H1 (cell line): ENCODE data around the gene FAM193A. TPM values are rescaled to one million over a fixed set of nuclear protein-coding genes. Genes with fewer than 3 reads are reported as not detected.

Experiments
- CTCF ChIA-PET: fragments of 300-600 bp; sonication (Branson Sonifier 250); formaldehyde crosslinking; loops from one replicate; lab custom pipeline; 2021; ENCODE audit not compliant: partially characterized antibody; lab: Charles Lee
- POLR2A ChIA-PET: fragments of 300-600 bp; sonication (Branson Sonifier 250); formaldehyde crosslinking; loops from one replicate; lab custom pipeline; 2021; ENCODE audit warnings: inconsistent platforms; ENCODE audit not compliant: partially characterized antibody; lab: Charles Lee
- DNase-seq, 2 experiments: peaks; one replicate each; pipeline versions ENCODE4 v3.0.0 to v3.0.0-alpha.2; 2010 to 2022; ENCODE audit warnings: low spot score in 2 of 2, low read depth in 1 of 2, mixed read lengths in 1 of 2
- FAIRE-seq: peaks from 2 replicates; lab custom pipeline; 2011; peaks lifted over from hg19 to GRCh38; lab: Jason Lieb, UNC
- H2AFZ ChIP-seq: 2 replicates; pipeline ENCODE4 v1.8.1; 2012; ENCODE audit warnings: low read length, inconsistent platforms
- H2AK5ac ChIP-seq: 2 replicates; pipeline ENCODE4 v1.6.1; 2013; ENCODE audit warnings: low read depth, low read length
- H2BK120ac ChIP-seq: replicated peaks from 2 replicates; pipeline ENCODE3; 2013; ENCODE audit warnings: low read depth, low read length, inconsistent platforms
- H2BK12ac ChIP-seq: 2 replicates; pipeline ENCODE4 v1.6.1; 2013; ENCODE audit warnings: low read depth, low read length
- H2BK15ac ChIP-seq: 2 replicates; pipeline ENCODE4 v1.6.1; 2013; ENCODE audit warnings: low read length
- H2BK20ac ChIP-seq: 2 replicates; pipeline ENCODE4 v1.6.1; 2013; ENCODE audit warnings: low read length
- H2BK5ac ChIP-seq: 2 replicates; pipeline ENCODE4 v1.6.1; 2013; ENCODE audit warnings: low read depth, low read length
- H3K14ac ChIP-seq: 2 replicates; pipeline ENCODE4 v1.6.1; 2013; ENCODE audit warnings: inconsistent platforms; ENCODE audit not compliant: insufficient read length
- H3K18ac ChIP-seq: 2 replicates; pipeline ENCODE4 v1.6.1; 2013; ENCODE audit warnings: low read length; ENCODE audit errors: extremely low read depth
- H3K23ac ChIP-seq: 2 replicates; pipeline ENCODE4 v1.6.1; 2013; ENCODE audit warnings: inconsistent platforms; ENCODE audit not compliant: insufficient read length
- H3K23me2 ChIP-seq: 2 replicates; pipeline ENCODE4 v1.6.1; 2013; ENCODE audit warnings: low read depth, low read length
- H3K27ac ChIP-seq: 2 replicates; pipeline ENCODE4 v1.6.1; 2011; ENCODE audit warnings: low read depth, low read length, inconsistent platforms
- H3K27me3 ChIP-seq, 4 experiments: replicated peaks in 1 of 4; 1 replicate in 1 of 4; 2 replicates in 3 of 4; pipeline versions ENCODE4 v1.6.1 to v1.8.1; 2011 to 2013; ENCODE audit warnings: low read length in 3 of 4, mild to moderate bottlenecking in 3 of 4, inconsistent platforms in 2 of 4, mixed read lengths in 2 of 4, moderate library complexity in 1 of 4; ENCODE audit not compliant: control insufficient read depth in 3 of 4, insufficient read depth in 3 of 4; ENCODE audit errors: extremely low read depth in 1 of 4
- H3K36me3 ChIP-seq, 4 experiments: 2 replicates each; pipeline versions ENCODE4 v1.6.1 to v1.8.1; 2011 to 2013; ENCODE audit warnings: mild to moderate bottlenecking in 4 of 4, low read length in 3 of 4, moderate library complexity in 2 of 4, control low read depth in 1 of 4, inconsistent platforms in 1 of 4; ENCODE audit not compliant: insufficient read depth in 4 of 4, control insufficient read depth in 2 of 4
- H3K4ac ChIP-seq: replicated peaks from 2 replicates; pipeline ENCODE3; 2013; ENCODE audit warnings: low read length, low read depth, mixed read lengths, inconsistent platforms; ENCODE audit not compliant: insufficient read length
- H3K4me1 ChIP-seq, 4 experiments: replicated peaks in 1 of 4; 1 replicate in 1 of 4; 2 replicates in 3 of 4; pipeline versions ENCODE4 v1.6.1 to v1.8.1; 2011 to 2013; ENCODE audit warnings: low read length in 3 of 4, inconsistent platforms in 2 of 4, mixed read lengths in 1 of 4; ENCODE audit not compliant: insufficient read depth in 4 of 4, control insufficient read depth in 3 of 4
- H3K4me2 ChIP-seq, 2 experiments: 2 replicates each; pipeline versions ENCODE4 v1.6.1 to v1.8.1; 2011 to 2013; ENCODE audit warnings: low read depth in 2 of 2, low read length in 2 of 2, control low read depth in 1 of 2, inconsistent platforms in 1 of 2, mild to moderate bottlenecking in 1 of 2; ENCODE audit not compliant: insufficient read depth in 1 of 2
- H3K4me3 ChIP-seq, 4 experiments: fragments of 200-600, 300-600 bp in 1 of 4; sonication (generic), shearing (Covaris generic), sonication (Bioruptor Twin) in 1 of 4; 2 replicates each; pipeline versions ENCODE4 v1.5.1 to v1.8.1; 2011 to 2016; ENCODE audit warnings: low read length in 4 of 4, low read depth in 3 of 4, control low read depth in 2 of 4, inconsistent platforms in 2 of 4, mild to moderate bottlenecking in 2 of 4, mixed read lengths in 1 of 4, moderate library complexity in 1 of 4; ENCODE audit not compliant: insufficient read depth in 2 of 4; ENCODE audit errors: extremely low read depth in 1 of 4
- H3K56ac ChIP-seq: replicated peaks from 2 replicates; pipeline ENCODE3; 2013; ENCODE audit warnings: low read depth, mild to moderate bottlenecking, mixed read lengths, low read length, inconsistent platforms; ENCODE audit not compliant: insufficient read length
- H3K79me1 ChIP-seq: 2 replicates; pipeline ENCODE4 v1.6.1; 2013; ENCODE audit warnings: low read depth, low read length, control low read depth
- H3K79me2 ChIP-seq, 2 experiments: 2 replicates each; pipeline versions ENCODE4 v1.6.1 to v1.8.1; 2012 to 2013; ENCODE audit warnings: low read length in 2 of 2, mild to moderate bottlenecking in 2 of 2, inconsistent platforms in 1 of 2; ENCODE audit not compliant: insufficient read depth in 2 of 2, control insufficient read depth in 1 of 2
- H3K9ac ChIP-seq, 4 experiments: replicated peaks in 1 of 4; 1 replicate in 1 of 4; 2 replicates in 3 of 4; pipeline versions ENCODE4 v1.6.1 to v1.8.1; 2011 to 2013; ENCODE audit warnings: low read depth in 3 of 4, low read length in 3 of 4, control low read depth in 2 of 4, mild to moderate bottlenecking in 2 of 4, moderate library complexity in 2 of 4, inconsistent platforms in 1 of 4; ENCODE audit errors: extremely low read depth in 1 of 4
- H3K9me3 ChIP-seq, 2 experiments: 2 replicates each; pipeline versions ENCODE4 v1.6.1 to v1.8.1; 2012 to 2013; ENCODE audit warnings: mild to moderate bottlenecking in 2 of 2, moderate library complexity in 2 of 2, control low read depth in 1 of 2, inconsistent platforms in 1 of 2, low read depth in 1 of 2, low read length in 1 of 2, mixed read lengths in 1 of 2; ENCODE audit not compliant: insufficient read depth in 2 of 2
- H4K20me1 ChIP-seq, 2 experiments: replicated peaks in 1 of 2; 2 replicates each; pipeline versions ENCODE3 to v1.8.1; 2011 to 2013; ENCODE audit warnings: inconsistent platforms in 2 of 2, low read length in 2 of 2, mild to moderate bottlenecking in 1 of 2; ENCODE audit not compliant: insufficient read depth in 2 of 2, control insufficient read depth in 1 of 2
- H4K5ac ChIP-seq: 2 replicates; pipeline ENCODE4 v1.6.1; 2013; ENCODE audit warnings: low read length, low read depth, mixed read lengths, inconsistent platforms; ENCODE audit not compliant: insufficient read length
- H4K8ac ChIP-seq: 2 replicates; pipeline ENCODE4 v1.8.0; 2013; ENCODE audit warnings: mild to moderate bottlenecking, moderate library complexity, low read length, inconsistent platforms; ENCODE audit not compliant: insufficient read depth; ENCODE audit errors: extremely low read depth
- H4K91ac ChIP-seq: replicated peaks from 2 replicates; pipeline ENCODE3; 2013; ENCODE audit warnings: low read length, mixed read lengths, inconsistent platforms; ENCODE audit not compliant: insufficient read length
- ATF3 ChIP-seq: IDR thresholded peaks from 2 replicates; pipeline ENCODE4 v1.6.1; 2011; ENCODE audit warnings: low read depth, mild to moderate bottlenecking, low read length; ENCODE audit not compliant: insufficient read depth
- BRCA1 ChIP-seq: IDR thresholded peaks from 2 replicates; pipeline ENCODE4 v1.6.1; 2012; ENCODE audit warnings: low read depth, low read length, improper control_type of control experiment
- CBX5 ChIP-seq: fragments of 300-800, 300-1000 bp; sonication (generic); IDR thresholded peaks from 2 replicates; pipeline ENCODE4 v1.7.1; 2016; ENCODE audit warnings: antibody characterized with exemption, low read length, low read depth
- E2F6 ChIP-seq: IDR thresholded peaks from 2 replicates; pipeline ENCODE4 v1.6.1; 2012; ENCODE audit warnings: inconsistent platforms
- FOSL1 ChIP-seq: IDR thresholded peaks from 2 replicates; pipeline ENCODE4 v1.6.1; 2011; ENCODE audit warnings: mild to moderate bottlenecking, low read depth, low read length, moderate library complexity; ENCODE audit not compliant: insufficient read depth
- GTF2F1 ChIP-seq: IDR thresholded peaks from 2 replicates; pipeline ENCODE4 v1.6.1; 2012; ENCODE audit warnings: low read depth, low read length, improper control_type of control experiment, borderline replicate concordance
- NANOG ChIP-seq: IDR thresholded peaks from 2 replicates; pipeline ENCODE4 v1.6.1; 2011; ENCODE audit warnings: low read length, low read depth, mild to moderate bottlenecking, inconsistent platforms; ENCODE audit not compliant: insufficient read depth, poor library complexity, severe bottlenecking
- POLR2A ChIP-seq, 2 experiments: IDR thresholded peaks; 1 replicate in 1 of 2; 2 replicates in 1 of 2; pipeline ENCODE4 v1.6.1; 2011; ENCODE audit warnings: low read depth in 2 of 2, low read length in 2 of 2, mild to moderate bottlenecking in 2 of 2; ENCODE audit errors: control extremely low read depth in 1 of 2
- RXRA ChIP-seq: IDR thresholded peaks from 2 replicates; pipeline ENCODE4 v1.6.1; 2011; ENCODE audit warnings: low read depth, mild to moderate bottlenecking, low read length, moderate library complexity; ENCODE audit not compliant: insufficient read depth
- SAP30 ChIP-seq: fragments of 300-600 bp; sonication (generic); IDR thresholded peaks from 2 replicates; pipeline ENCODE4 v1.7.1; 2012; ENCODE audit warnings: low read length, moderate library complexity, mild to moderate bottlenecking, inconsistent platforms; ENCODE audit not compliant: insufficient read depth, insufficient replicate concordance
- SIX5 ChIP-seq: IDR thresholded peaks from 2 replicates; pipeline ENCODE4 v1.6.1; 2011; ENCODE audit warnings: mild to moderate bottlenecking, low read depth, low read length
- SP4 ChIP-seq: IDR thresholded peaks from 2 replicates; pipeline ENCODE4 v1.6.1; 2012; ENCODE audit warnings: low read length, inconsistent platforms
- TEAD4 ChIP-seq: IDR thresholded peaks from 2 replicates; pipeline ENCODE4 v1.6.1; 2012; ENCODE audit warnings: low read depth, low read length, inconsistent platforms, mixed read lengths
- WGBS, 2 experiments: shearing (Covaris generic) in 1 of 2; methylation state at CpG; one replicate each; pipeline versions ENCODE4 v1.1.6 to v1.1.7; 2013 to 2015; ENCODE audit warnings: low lambda C conversion rate in 2 of 2, mixed read lengths in 2 of 2, inconsistent platforms in 1 of 2, low coverage in 1 of 2, missing lambda C conversion rate in 1 of 2; ENCODE audit not compliant: insufficient replicate concordance in 2 of 2, insufficient coverage in 1 of 2, insufficient read length in 1 of 2; ENCODE audit errors: extremely low coverage in 1 of 2, missing lambda C conversion rate in 1 of 2; 5-methylcytosine and 5-hydroxymethylcytosine counted together
- polyA plus RNA-seq, 7 experiments: library from polyadenylated mRNA; depleted of rRNA in 3 of 7; stranded (reverse) in 5 of 7; unstranded in 2 of 7; fragments of >200 nt in 5 of 7; fragments of 200-250 nt in 2 of 7; gene quantifications; 1 replicate in 5 of 7; 2 replicates in 1 of 7; 4 replicates in 1 of 7; pipeline versions ENCODE4 v1.2.1 to v1.2.3, GENCODE V29; 2011 to 2013; ENCODE audit warnings: missing spikeins in 2 of 7, mixed read lengths in 2 of 7
- total RNA-seq: library from RNA; stranded (reverse); fragmentation: NEBNext Ultra II Directional; extraction: Animal tissue kit (Norgen Biotek cat#: 25700); gene quantifications from 2 replicates; pipeline ENCODE4 v1.2.1, GENCODE V29; 2021

The FAM193A gene
- total and polyA plus RNA-seq, 2 of the 8 experiments (the other 6 are each of a cell fraction or from before 2014, with no cell fraction given) = 8.7 to 26.2 TPM

DNA sequence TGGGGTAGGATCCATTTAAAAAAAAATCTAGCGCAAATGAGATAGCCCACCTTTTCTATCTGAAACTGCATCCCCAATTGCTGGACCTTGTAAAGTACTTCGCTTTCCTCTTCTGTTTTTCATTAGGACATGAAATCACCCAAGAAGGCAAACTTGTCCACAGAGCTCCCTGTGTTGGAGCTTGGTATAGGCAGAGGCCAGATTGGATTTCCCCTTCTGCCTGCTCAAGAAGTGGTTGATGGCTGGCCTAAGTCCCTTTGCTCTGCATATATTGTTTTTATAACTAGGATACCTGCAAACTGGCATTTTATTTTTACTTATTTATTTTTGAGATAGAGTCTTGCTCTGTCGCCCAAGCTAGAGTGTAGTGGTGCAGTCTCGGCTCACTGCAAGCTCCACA lies 39.1 kb upstream of the FAM193A start:
- H3K27ac ChIP-seq = no peak overlapping the region
- H3K18ac ChIP-seq = no peak overlapping the region
- no peak overlapping the region for H3K14ac ChIP-seq
- H4K8ac ChIP-seq = no peak overlapping the region
- H3K23ac ChIP-seq = no peak overlapping the region
- no peak overlapping the region for H2BK15ac ChIP-seq
- H4K20me1 ChIP-seq = peaks cover 14 to 31% of the 10 kb centered on the region in 2 experiments
- no peak for FAIRE-seq
- no peaks in the 10 kb centered on the region for H3K23me2 ChIP-seq
- DNase-seq = no peak
- no peak overlapping the region for H2BK20ac ChIP-seq
- H3K79me1 ChIP-seq = peaks cover 13% of the 10 kb centered on the region
- ChIA-PET POLR2A (interaction anchor here (0.9 kb wide), 1 partner anchor 16 kb away, joined by 3 read pairs; no protein-coding TSS in a partner anchor), CTCF (interaction anchor here (0.6 to 2.3 kb wide), 3 partner anchors 12 to 302 kb away, joined by 3 to 6 read pairs (median 3); no protein-coding TSS in a partner anchor)
- H2AK5ac ChIP-seq = no peak overlapping the region
- no peaks in the 10 kb centered on the region for H3K9me3 ChIP-seq
- no peak overlapping the region for H2BK12ac ChIP-seq
- no peak overlapping the region for H3K4me3 ChIP-seq
- no peak overlapping the region for H3K4me2 ChIP-seq
- H4K5ac ChIP-seq = no peak overlapping the region
- no peaks in the 10 kb centered on the region for H3K4me1 ChIP-seq
- no peak overlapping the region for H3K9ac ChIP-seq
- peaks cover 26 to 82% (median 59%) of the 10 kb centered on the region in 4 experiments for H3K36me3 ChIP-seq
- no peak overlapping the region for H3K4ac ChIP-seq
- H2BK120ac ChIP-seq = no peak overlapping the region
- H3K27me3 ChIP-seq = no peaks in the 10 kb centered on the region
- H2BK5ac ChIP-seq = no peak overlapping the region
- no peak overlapping the region for H3K56ac ChIP-seq
- H2AFZ ChIP-seq = no peak overlapping the region
- 91% methylated on average over 4 of the region's 4 CpGs; no CpG with 5 or more reads in 1 of the 2 experiments for WGBS, 2 experiments
- peaks cover 9 to 42% of the 10 kb centered on the region in 2 experiments; a peak in 3 of 4 replicates for H3K79me2 ChIP-seq
- no peak overlapping the region for H4K91ac ChIP-seq
- TF ChIP-seq E2F6 = no peak
- no peak for TF ChIP-seq GTF2F1
- TF ChIP-seq ATF3 = no peak
- TF ChIP-seq CBX5 = no peak
- no peak for TF ChIP-seq FOSL1
- no peak for TF ChIP-seq SIX5
- TF ChIP-seq SAP30 = no peak
- TF ChIP-seq SP4 = no peak
- no peak for TF ChIP-seq TEAD4
- TF ChIP-seq RXRA = no peak
- TF ChIP-seq BRCA1 = no peak
- TF ChIP-seq POLR2A (IDR thresholded peaks at IDR 0.05; ENCODE audit: control extremely low read depth in 1 of 2, low read depth in 2 of 2, low read length in 2 of 2) = no peak
- TF ChIP-seq NANOG = no peak
